K562 (cell line): Measurements from ENCODE around the gene RGS7. TPM values are rescaled to one million over a fixed set of nuclear protein-coding genes. Genes with fewer than 3 reads are reported as not detected.

ENCODE experiments used
- ATAC-seq: fragments of 200-7000 bp; cut with Tn5 transposase; 3 replicates; pipeline ENCODE4 v1.9.1; 2020; ENCODE audit warnings: moderate library complexity
- BruUV-seq: library from RNA; stranded (reverse); fragments of 400-500 nt; replicated peaks from 2 replicates; lab custom pipeline; 2021; lab: Mats Ljungman, UMichigan
- CTCF ChIA-PET: fragments of 300-600 bp; formaldehyde crosslinking; extraction: SDS; loops from one replicate; lab custom pipeline; 2021; ENCODE audit warnings: low intra/inter-chr PET ratio; lab: Yijun Ruan, JAX
- POLR2A ChIA-PET: fragments of 300-600, 350-650 bp; sonication (Branson Sonifier 250); formaldehyde crosslinking; extraction: SDS; loops from one replicate; lab custom pipeline; 2021; ENCODE audit warnings: antibody characterized with exemption, inconsistent platforms; lab: Yijun Ruan, JAX
- DNase-seq, 4 experiments: peaks; one replicate each; pipeline versions ENCODE4 v3.0.0 to v3.0.0-alpha.2; 2011 to 2018; ENCODE audit warnings: low spot score in 3 of 4, mixed read lengths in 3 of 4; ENCODE audit errors: extremely low read depth in 1 of 4
- FAIRE-seq: peaks from 2 replicates; lab custom pipeline; 2011; peaks lifted over from hg19 to GRCh38; lab: Jason Lieb, UNC
- H2AFZ ChIP-seq: 2 replicates; pipeline ENCODE4 v1.6.0; 2011; ENCODE audit warnings: low read depth, low read length, control low read depth, inconsistent platforms
- H3K27ac ChIP-seq: fragments of 200-600 bp; 3 replicates; pipeline ENCODE4 v1.8.0; 2011; ENCODE audit warnings: low read depth, mild to moderate bottlenecking, control low read depth, inconsistent platforms, low read length, moderate library complexity, mixed read lengths; ENCODE audit errors: extremely low read depth
- H3K27me3 ChIP-seq, 2 experiments: fragments of 300-600 bp in 1 of 2; 2 replicates in 1 of 2; 3 replicates in 1 of 2; pipeline versions ENCODE4 v1.6.0 to v1.8.0; 2011; ENCODE audit warnings: inconsistent platforms in 2 of 2, low read length in 2 of 2, mild to moderate bottlenecking in 1 of 2, mixed read lengths in 1 of 2, moderate library complexity in 1 of 2; ENCODE audit not compliant: control insufficient read depth in 2 of 2, insufficient read depth in 2 of 2
- H3K36me3 ChIP-seq: fragments of 300-600 bp; 3 replicates; pipeline ENCODE4 v1.8.0; 2011; ENCODE audit warnings: mild to moderate bottlenecking, low read length, inconsistent platforms; ENCODE audit not compliant: control insufficient read depth, insufficient read depth
- H3K4me1 ChIP-seq, 2 experiments: fragments of 200-600 bp in 1 of 2; replicated peaks in 1 of 2; 2 replicates in 1 of 2; 3 replicates in 1 of 2; pipeline versions ENCODE4 v1.5.1 to v1.8.0; 2011; ENCODE audit warnings: inconsistent platforms in 2 of 2, low read length in 2 of 2, mild to moderate bottlenecking in 1 of 2, mixed read lengths in 1 of 2, moderate library complexity in 1 of 2; ENCODE audit not compliant: control insufficient read depth in 2 of 2, insufficient read depth in 2 of 2
- H3K4me2 ChIP-seq: 2 replicates; pipeline ENCODE4 v1.6.1; 2011; ENCODE audit warnings: low read length, control low read depth, inconsistent platforms, mixed read lengths; ENCODE audit not compliant: insufficient read depth
- H3K4me3 ChIP-seq: fragments of 200-600 bp; sonication (generic), shearing (Covaris generic); 2 replicates; pipeline ENCODE4 v1.5.1; 2016; ENCODE audit warnings: control low read depth, inconsistent platforms
- H3K79me2 ChIP-seq: fragments of 200-600 bp; 3 replicates; pipeline ENCODE4 v1.8.0; 2011; ENCODE audit warnings: low read length, inconsistent platforms; ENCODE audit not compliant: control insufficient read depth, insufficient read depth
- H3K9ac ChIP-seq, 2 experiments: 2 replicates each; pipeline versions ENCODE4 v1.6.0 to v1.6.1; 2011; ENCODE audit warnings: low read depth in 2 of 2, low read length in 2 of 2, control low read depth in 1 of 2, inconsistent platforms in 1 of 2, mild to moderate bottlenecking in 1 of 2, mixed read lengths in 1 of 2; ENCODE audit not compliant: insufficient read depth in 1 of 2
- H3K9me1 ChIP-seq: one replicate; pipeline ENCODE4 v1.6.0; 2011; ENCODE audit warnings: inconsistent platforms, mild to moderate bottlenecking, low read length, moderate library complexity; ENCODE audit not compliant: control insufficient read depth, insufficient read depth
- H3K9me3 ChIP-seq: replicated peaks from 2 replicates; pipeline ENCODE4 v1.5.1; 2011; ENCODE audit warnings: low read depth, low read length, inconsistent platforms; ENCODE audit not compliant: control insufficient read depth, insufficient read depth
- H4K20me1 ChIP-seq: replicated peaks from 2 replicates; pipeline ENCODE4 v1.6.1; 2011; ENCODE audit warnings: low read length, inconsistent platforms, mixed read lengths; ENCODE audit not compliant: control insufficient read depth, insufficient read depth
- CEBPG ChIP-seq, 3 experiments: fragments of 200-800 bp in 1 of 3; sonication (Bioruptor generic) in 1 of 3; sonication (generic) in 1 of 3; formaldehyde crosslinking in 1 of 3; IDR thresholded peaks in 2 of 3; conservative IDR thresholded peaks in 1 of 3; 2 replicates each; pipeline versions ENCODE4 v1.6.1 to v1.8.0; 2016 to 2022; ENCODE audit warnings: missing compliant biosample characterization in 2 of 3, missing genetic modification characterization in 2 of 3, mild to moderate bottlenecking in 1 of 3, missing genetic modification reagents in 1 of 3
- GTF2E2 ChIP-seq: fragments of 200-800 bp; sonication (Bioruptor generic); IDR thresholded peaks from 2 replicates; pipeline ENCODE4 v1.6.1; 2016; ENCODE audit warnings: missing genetic modification characterization, missing compliant biosample characterization
- NR2C1 ChIP-seq, 2 experiments: fragments of 450-650 bp; IDR thresholded peaks; 2 replicates each; pipeline ENCODE4 v1.6.1; 2017; ENCODE audit warnings: mild to moderate bottlenecking in 2 of 2, antibody characterized with exemption in 1 of 2, inconsistent platforms in 1 of 2, missing compliant biosample characterization in 1 of 2, missing genetic modification characterization in 1 of 2
- PHF8 ChIP-seq: fragments of 200-600 bp; sonication (generic); IDR thresholded peaks from 2 replicates; pipeline ENCODE4 v1.6.1; 2012; ENCODE audit warnings: mixed run types, mild to moderate bottlenecking, inconsistent platforms, low read length, moderate library complexity, borderline replicate concordance
- THRAP3 ChIP-seq: fragments of 450-650 bp; IDR thresholded peaks from 2 replicates; pipeline ENCODE4 v1.6.1; 2016; ENCODE audit warnings: mild to moderate bottlenecking, inconsistent platforms, borderline replicate concordance
- TRIM28 ChIP-seq: fragments of 450-650 bp; IDR thresholded peaks from 2 replicates; pipeline ENCODE4 v1.6.1; 2017
- ZBTB8A ChIP-seq: fragments of 450-650 bp; IDR thresholded peaks from 2 replicates; pipeline ENCODE4 v1.6.1; 2018; ENCODE audit warnings: mild to moderate bottlenecking, moderate library complexity; ENCODE audit not compliant: partially characterized antibody
- ZC3H4 ChIP-seq: sonication (generic); formaldehyde crosslinking; IDR thresholded peaks from 2 replicates; pipeline ENCODE4 v1.9.0; 2021; ENCODE audit warnings: missing genetic modification reagents, borderline replicate concordance
- ZKSCAN8 ChIP-seq: fragments of 200-800 bp; sonication (Bioruptor generic); IDR thresholded peaks from 2 replicates; pipeline ENCODE4 v1.6.1; 2016; ENCODE audit warnings: missing genetic modification characterization, missing compliant biosample characterization
- WGBS: fragments of 100-300 bp; shearing (Covaris generic); methylation state at CpG from one replicate; pipeline ENCODE4 v1.1.6; 2016; ENCODE audit warnings: low coverage, mixed read lengths; ENCODE audit not compliant: insufficient coverage; ENCODE audit errors: missing lambda C conversion rate; 5-methylcytosine and 5-hydroxymethylcytosine counted together
- in situ Hi-C: fragments of 300-500 bp; cut with MboI; formaldehyde crosslinking; loops from 4 replicates; pipeline ENCODE4 v1.15.0; 2018; ENCODE audit warnings: inconsistent platforms, mixed read lengths
- intact Hi-C: fragments of 100-400 bp; cut with micrococcal nuclease; formaldehyde crosslinking; loops from 2 replicates; pipeline ENCODE4 v1.14.2; 2022
- polyA plus RNA-seq, 8 experiments: library from polyadenylated mRNA; depleted of rRNA in 4 of 8; stranded (reverse) in 5 of 8; unstranded in 3 of 8; fragments of >200 nt; fragmentation: Nextera tagmentation in 2 of 8; fragmentation: Illumina TruSeq in 1 of 8; extraction: Ambion mirVana in 2 of 8; extraction: Trizol in 1 of 8; gene quantifications; 2 replicates each; pipeline versions ENCODE4 v1.2.1 to v1.2.3, GENCODE V29; 2011 to 2014; ENCODE audit warnings: inconsistent platforms in 1 of 8, missing spikeins in 1 of 8
- total RNA-seq, 7 experiments: library from RNA; depleted of rRNA in 6 of 7; stranded (reverse); fragments of >200 nt in 6 of 7; fragmentation: Illumina TruSeq in 2 of 7; extraction: Trizol in 2 of 7; gene quantifications; 2 replicates each; pipeline versions ENCODE4 v1.2.1 to v1.2.3, GENCODE V29; 2011 to 2021; ENCODE audit warnings: low replicate concordance in 1 of 7

Gene RGS7
- total and polyA plus RNA-seq, 9 of the 15 experiments (the other 6 are each of a cell fraction or from before 2014, with no cell fraction given), result not detected

- Histone ChIP-seq H3K27me3 (no peaks in the 10 kb centered on the region), H3K4me2 (no peak overlapping the region), H2AFZ (no peak overlapping the region), H3K36me3 (no peaks in the 10 kb centered on the region), H3K9ac (no peak overlapping the region), H3K9me3 (no peaks in the 10 kb centered on the region), H3K79me2 (no peaks in the 10 kb centered on the region), H3K9me1 (no peaks in the 10 kb centered on the region), H3K4me3 (no peak overlapping the region), H4K20me1 (no peaks in the 10 kb centered on the region), H3K27ac (no peak overlapping the region), H3K4me1 (no peaks in the 10 kb centered on the region)
- DNase-seq, result no peak
- no peak for FAIRE-seq
- in situ Hi-C loops, result no loop called here
- TF ChIP-seq ZKSCAN8 (CRISPR knock-in tag) (no peak), CEBPG (CRISPR knock-in tag; IDR thresholded peaks at IDR 0.05) (no peak), CEBPG (tag; conservative IDR thresholded peaks at IDR 0.05 in 1 of 2, IDR thresholded peaks at IDR 0.05 in 1 of 2) (no peak), THRAP3 (no peak), ZC3H4 (no peak), ZBTB8A (no peak), GTF2E2 (tag) (no peak), PHF8 (no peak), NR2C1 (IDR thresholded peaks at IDR 0.05) (no peak), NR2C1 (tag; IDR thresholded peaks at IDR 0.05) (no peak), TRIM28 (no peak)
- intact Hi-C loops, result no loop called here
- ATAC-seq, result no peak
- WGBS, result 0% methylated on average over 1 of the region's 1 CpG
- BruUV-seq, result no TSS peak
- POLR2A ChIA-PET, result no interaction called here
- CTCF ChIA-PET, result no interaction called here
Observed at GRCh38 chr1:241079459-241079858, 277.5 kb downstream of the RGS7 start.
